Fibroblast of lung (primary cell): Measurements from ENCODE around the gene FOXB2. TPM values are rescaled to one million over a fixed set of nuclear protein-coding genes. Genes with fewer than 3 reads are reported as not detected.

Source experiments
- DNase-seq, 2 donors: peaks; one replicate each; pipeline versions ENCODE4 v3.0.0 to v3.0.0-alpha.2; 2010; ENCODE audit warnings: low read depth in 2 of 2
- H2AFZ ChIP-seq: 2 replicates; pipeline ENCODE4 v1.5.1; 2012; ENCODE audit warnings: low read length, control low read depth, inconsistent platforms
- H3K27ac ChIP-seq: 2 replicates; pipeline ENCODE4 v1.5.1; 2011; ENCODE audit warnings: low read length, control low read depth; ENCODE audit not compliant: insufficient read depth
- H3K27me3 ChIP-seq: 2 replicates; pipeline ENCODE4 v1.5.1; 2011; ENCODE audit warnings: mild to moderate bottlenecking, low read length; ENCODE audit not compliant: control insufficient read depth, insufficient read depth
- H3K36me3 ChIP-seq: 2 replicates; pipeline ENCODE4 v1.5.1; 2011; ENCODE audit warnings: low read length; ENCODE audit not compliant: control insufficient read depth, insufficient read depth
- H3K4me1 ChIP-seq: 2 replicates; pipeline ENCODE4 v1.5.1; 2011; ENCODE audit warnings: low read length; ENCODE audit not compliant: control insufficient read depth, insufficient read depth; ENCODE audit errors: extremely low read depth
- H3K4me2 ChIP-seq: 2 replicates; pipeline ENCODE4 v1.5.1; 2011; ENCODE audit warnings: low read length, control low read depth; ENCODE audit not compliant: insufficient read depth; ENCODE audit errors: extremely low read depth
- H3K4me3 ChIP-seq, 4 experiments: fragments of 200-600 bp in 1 of 4; sonication (generic) in 1 of 4; replicated peaks in 1 of 4; 2 replicates each; pipeline ENCODE4 v1.5.1; 2011 to 2016; ENCODE audit warnings: low read length in 4 of 4, low read depth in 3 of 4, mild to moderate bottlenecking in 3 of 4, control low read depth in 2 of 4, inconsistent platforms in 1 of 4, mixed read lengths in 1 of 4; ENCODE audit not compliant: insufficient read depth in 1 of 4; ENCODE audit errors: control extremely low read depth in 1 of 4
- H3K79me2 ChIP-seq: 2 replicates; pipeline ENCODE4 v1.5.1; 2012; ENCODE audit warnings: mild to moderate bottlenecking, low read length, inconsistent platforms; ENCODE audit not compliant: control insufficient read depth, insufficient read depth
- H3K9ac ChIP-seq: 2 replicates; pipeline ENCODE4 v1.5.1; 2011; ENCODE audit warnings: mild to moderate bottlenecking, low read length, control low read depth; ENCODE audit not compliant: insufficient read depth
- H3K9me3 ChIP-seq: 2 replicates; pipeline ENCODE4 v1.5.1; 2012; ENCODE audit warnings: low read depth, low read length; ENCODE audit not compliant: control insufficient read depth, insufficient read depth
- H4K20me1 ChIP-seq: 2 replicates; pipeline ENCODE4 v1.5.1; 2011; ENCODE audit warnings: low read length; ENCODE audit not compliant: control insufficient read depth, insufficient read depth; ENCODE audit errors: extremely low read depth
- CTCF ChIP-seq, 2 donors: IDR thresholded peaks in 1 of 2; conservative IDR thresholded peaks in 1 of 2; 1 replicate in 1 of 2; 2 replicates in 1 of 2; pipeline ENCODE4 v1.5.1; 2011 to 2012; ENCODE audit warnings: low read length in 2 of 2, control low read depth in 1 of 2, inconsistent platforms in 1 of 2, low read depth in 1 of 2, mild to moderate bottlenecking in 1 of 2
- EZH2 ChIP-seq: IDR thresholded peaks from 2 replicates; pipeline ENCODE4 v1.5.1; 2012; ENCODE audit warnings: low read length, control low read depth, mild to moderate bottlenecking; ENCODE audit errors: missing control alignments
- polyA plus RNA-seq, 2 donors: library from polyadenylated mRNA; depleted of rRNA in 1 of 2; stranded (reverse) in 1 of 2; unstranded in 1 of 2; fragments of >200 nt; gene quantifications; 2 replicates each; pipeline ENCODE4 v1.2.1, GENCODE V29; 2011 to 2012; ENCODE audit warnings: missing spikeins in 1 of 2
- total RNA-seq: library from RNA; depleted of rRNA; stranded (reverse); fragments of >200 nt; gene quantifications from 2 replicates; pipeline ENCODE4 v1.2.1, GENCODE V29; 2014

Gene FOXB2
- total and polyA plus RNA-seq, 2 donors (not counting 1 experiment from before 2014, with no cell fraction given) = not detected

- no peak overlapping the region for H3K27ac ChIP-seq
- H3K36me3 ChIP-seq = no peaks in the 10 kb centered on the region
- H3K9ac ChIP-seq = no peak overlapping the region
- H4K20me1 ChIP-seq = no peaks in the 10 kb centered on the region
- H3K79me2 ChIP-seq = no peaks in the 10 kb centered on the region
- no peak overlapping the region for H2AFZ ChIP-seq
- no peaks in the 10 kb centered on the region for H3K9me3 ChIP-seq
- no peaks in the 10 kb centered on the region for H3K4me1 ChIP-seq
- peaks cover 54% of the 10 kb centered on the region for H3K27me3 ChIP-seq
- TF ChIP-seq EZH2 (peak; percentile 75), CTCF (conservative IDR thresholded peaks at IDR 0.05 in 1 of 2, IDR thresholded peaks at IDR 0.05 in 1 of 2; ENCODE audit: low read depth in 1 of 2, low read length in 2 of 2) (peak; percentile 47 to 72)
- DNase-seq = peak in 1 of 2 donors; percentile 55
- H3K4me3 ChIP-seq = peak overlapping the region in 2 of 4 experiments; percentile 21 to 40
- peak overlapping the region; percentile 44 for H3K4me2 ChIP-seq
Measured at GRCh38 chr9:77011973-77012821, 7.3 kb upstream of the FOXB2 start.

GRCh38 chr9:77013206-77013931 lies 6.1 kb upstream of the FOXB2 start:
- no peak overlapping the region for H2AFZ ChIP-seq
- peaks cover 66% of the 10 kb centered on the region for H3K27me3 ChIP-seq
- no peaks in the 10 kb centered on the region for H3K79me2 ChIP-seq
- H3K9me3 ChIP-seq = no peaks in the 10 kb centered on the region
- no peak overlapping the region for H3K27ac ChIP-seq
- no peaks in the 10 kb centered on the region for H3K4me1 ChIP-seq
- DNase-seq = no peak
- no peak overlapping the region for H3K9ac ChIP-seq
- no peak overlapping the region for H3K4me2 ChIP-seq
- TF ChIP-seq CTCF (conservative IDR thresholded peaks at IDR 0.05 in 1 of 2, IDR thresholded peaks at IDR 0.05 in 1 of 2; ENCODE audit: low read depth in 1 of 2, low read length in 2 of 2) = no peak
- TF ChIP-seq EZH2 = no peak
- no peak overlapping the region for H3K4me3 ChIP-seq
- no peaks in the 10 kb centered on the region for H4K20me1 ChIP-seq
- no peaks in the 10 kb centered on the region for H3K36me3 ChIP-seq

GRCh38 chr9:77013932-77014596 lies 5.4 kb upstream of the FOXB2 start:
- H2AFZ ChIP-seq = no peak overlapping the region
- H3K27me3 ChIP-seq = peaks cover 73% of the 10 kb centered on the region
- no peaks in the 10 kb centered on the region for H3K4me1 ChIP-seq
- no peak overlapping the region for H3K9ac ChIP-seq
- TF ChIP-seq EZH2 (peak; percentile 90), CTCF (conservative IDR thresholded peaks at IDR 0.05 in 1 of 2, IDR thresholded peaks at IDR 0.05 in 1 of 2; ENCODE audit: low read depth in 1 of 2, low read length in 2 of 2) (no peak)
- no peak overlapping the region for H3K4me2 ChIP-seq
- no peaks in the 10 kb centered on the region for H3K9me3 ChIP-seq
- H3K36me3 ChIP-seq = no peaks in the 10 kb centered on the region
- H3K79me2 ChIP-seq = no peaks in the 10 kb centered on the region
- DNase-seq = no peak
- no peak overlapping the region for H3K27ac ChIP-seq
- H3K4me3 ChIP-seq = no peak overlapping the region
- no peaks in the 10 kb centered on the region for H4K20me1 ChIP-seq
